ENCODE data around the gene CHD3.

- TF ChIP-seq CTCF (IDR thresholded peaks at IDR 0.05) (no peak), POLR2A (IDR thresholded peaks at IDR 0.05) (no peak)
Observed at GRCh38 chr17:7951143-7951792, 62.7 kb downstream of the CHD3 start.
